GM23338 (cell line): ENCODE data around the gene MITF.

Source experiments
- CREB1 ChIP-seq: fragments of 250-450 bp; sonication (Bioruptor Pico); IDR thresholded peaks from 2 replicates; pipeline ENCODE4 v1.5.0; 2020; ENCODE audit warnings: low read depth, mild to moderate bottlenecking, moderate library complexity
- CTCF ChIP-seq, 2 experiments: fragments of 200-600 bp in 1 of 2; sonication (generic) in 1 of 2; conservative IDR thresholded peaks; 2 replicates each; pipeline versions ENCODE4 v1.5.1 to v1.6.1; 2016 to 2017; ENCODE audit warnings: antibody characterized with exemption in 2 of 2, low read depth in 2 of 2, mild to moderate bottlenecking in 2 of 2, moderate library complexity in 1 of 2
- EZH2 ChIP-seq: fragments of 200-600 bp; sonication (generic); IDR thresholded peaks from one replicate; pipeline ENCODE4 v1.8.0; 2017; ENCODE audit warnings: antibody characterized with exemption, mild to moderate bottlenecking, low read depth; ENCODE audit not compliant: unreplicated experiment
- EZH2phosphoT487 ChIP-seq: fragments of 200-600 bp; sonication (generic); IDR thresholded peaks from one replicate; pipeline ENCODE4 v1.8.1; 2018; ENCODE audit warnings: antibody characterized with exemption; ENCODE audit not compliant: unreplicated experiment
- JUNB ChIP-seq: IDR thresholded peaks from one replicate; pipeline ENCODE4 v1.6.1; 2016; ENCODE audit warnings: antibody characterized with exemption; ENCODE audit not compliant: unreplicated experiment
- NANOG ChIP-seq: IDR thresholded peaks from 2 replicates; pipeline ENCODE4 v1.6.1; 2016; ENCODE audit warnings: antibody characterized with exemption, borderline replicate concordance
- POLR2AphosphoS5 ChIP-seq: IDR thresholded peaks from 2 replicates; pipeline ENCODE4 v1.6.1; 2016; ENCODE audit warnings: antibody characterized with exemption, low read depth
- REST ChIP-seq: IDR thresholded peaks from one replicate; pipeline ENCODE4 v1.6.1; 2018; ENCODE audit warnings: antibody characterized with exemption; ENCODE audit not compliant: unreplicated experiment
- STAT1 ChIP-seq: IDR thresholded peaks from one replicate; pipeline ENCODE4 v1.6.1; 2016; ENCODE audit warnings: antibody characterized with exemption; ENCODE audit not compliant: unreplicated experiment
- ZNF462 ChIP-seq: fragments of 250-450 bp; sonication (Bioruptor Pico); IDR thresholded peaks from 2 replicates; pipeline ENCODE4 v1.5.0; 2020; ENCODE audit warnings: mild to moderate bottlenecking, moderate library complexity

GRCh38 chr3:69741032-69741767 lies 1.9 kb downstream of the MITF start:
- TF ChIP-seq CTCF (conservative IDR thresholded peaks at IDR 0.05; ENCODE audit: low read depth in 2 of 2) (no peak), POLR2AphosphoS5 (no peak), EZH2phosphoT487 (no peak), JUNB (no peak), ZNF462 (CRISPR knock-in tag) (no peak), CREB1 (no peak), NANOG (no peak), EZH2 (no peak), STAT1 (no peak), REST (no peak)
